Psoas muscle (tissue), 8 donors: ENCODE data around the gene MOB3C. TPM values are rescaled to one million over a fixed set of nuclear protein-coding genes. Genes with fewer than 3 reads are reported as not detected.

Source experiments
- ATAC-seq, 4 donors: fragments of 200-7000 bp; cut with Tn5 transposase; one replicate each; pipeline ENCODE4 v1.9.1; 2020; ENCODE audit warnings: moderate library complexity in 3 of 4, mild to moderate bottlenecking in 2 of 4
- DNase-seq, 2 donors: peaks; one replicate each; pipeline ENCODE4 v3.0.0-alpha.2; 2020
- H3K27ac ChIP-seq: fragments of 200-600 bp; one replicate; pipeline ENCODE4 v1.8.0; 2022
- H3K27me3 ChIP-seq, 3 donors: fragments of 200-600 bp in 1 of 3; one replicate each; pipeline versions ENCODE4 v1.6.1 to v1.8.0; 2013 to 2022; ENCODE audit warnings: low read length in 2 of 3, mild to moderate bottlenecking in 2 of 3, moderate library complexity in 1 of 3; ENCODE audit not compliant: insufficient read depth in 3 of 3
- H3K36me3 ChIP-seq, 2 donors: fragments of 200-600 bp in 1 of 2; one replicate each; pipeline versions ENCODE4 v1.6.1 to v1.8.0; 2013 to 2022; ENCODE audit warnings: low read depth in 1 of 2, mild to moderate bottlenecking in 1 of 2, moderate library complexity in 1 of 2; ENCODE audit not compliant: insufficient read depth in 1 of 2
- H3K4me1 ChIP-seq: fragments of 200-600 bp; one replicate; pipeline ENCODE4 v1.8.0; 2022
- H3K4me3 ChIP-seq: fragments of 200-600 bp; one replicate; pipeline ENCODE4 v1.8.0; 2022; ENCODE audit warnings: mild to moderate bottlenecking
- H3K9me3 ChIP-seq: fragments of 200-600 bp; one replicate; pipeline ENCODE4 v1.8.0; 2022
- CTCF ChIP-seq: fragments of 200-600 bp; IDR thresholded peaks from one replicate; pipeline ENCODE4 v1.8.0; 2022; ENCODE audit warnings: antibody characterized with exemption
- WGBS, 3 donors: extraction: QIAGEN DNeasy Blood & Tissue Kit; methylation state at CpG; one replicate each; pipeline versions ENCODE4 v1.1.6 to v1.1.7; 2013; 5-methylcytosine and 5-hydroxymethylcytosine counted together
- intact Hi-C, 2 donors: fragments of 100-400 bp; cut with DNase I; formaldehyde crosslinking; loops; one replicate each; pipeline versions ENCODE4 v1.11.0 to v1.14.2; 2022
- polyA plus RNA-seq, 3 donors: library from polyadenylated mRNA; stranded (reverse); fragments of 200-250 nt; gene quantifications; one replicate each; pipeline ENCODE4 v1.2.3, GENCODE V29; 2013
- total RNA-seq, 4 donors: library from RNA; stranded (reverse); fragmentation: NEBNext Ultra II Directional in 2 of 4; extraction: Animal tissue kit (Norgen Biotek cat#: 25700) in 2 of 4; gene quantifications; one replicate each; pipeline versions ENCODE4 v1.2.1 to v1.2.4, GENCODE V29; 2021 to 2023
- donor health status: healthy with polysubstance abuse.
- donor health status: DM: no; HTN: no; CAD: no; lungs with moderate emphysema.
- donor health status: Bipolar disorder and iron deficiency.
- donor health status: healthy.
- donor health status: DM: yes; HTN: yes; CAD: no.
- donor health status: DM: no; HTN: no; CAD: no.
- donor health status: DM: no; HTN: no; CAD: no.
- donor health status: DM: yes; HTN: yes; CAD: no.

Gene MOB3C
- total and polyA plus RNA-seq, 7 donors, result 8.7 to 36.3 (median 17.9) TPM

- no peak for TF ChIP-seq CTCF
- Histone ChIP-seq H3K36me3 (peaks cover 0 to 9% of the 10 kb centered on the region in 2 donors), H3K4me3 (peak overlapping the region; percentile 87), H3K4me1 (peaks cover 58% of the 10 kb centered on the region), H3K27me3 (no peaks in the 10 kb centered on the region), H3K9me3 (no peaks in the 10 kb centered on the region), H3K27ac (peak overlapping the region; percentile 94)
- intact Hi-C loops, result loop anchor here in 1 of 2 donors (5.0 kb wide), 1 partner anchor 52 kb away; the partner anchor contains the start of gene ATPAF1
- ATAC-seq (no peak), DNase-seq (no peak)
- WGBS, 3 donors, result 15 to 42% (median 23%) methylated on average over 3 of the region's 3 CpGs
Observed at GRCh38 chr1:46615735-46616134, 876 bp downstream of the MOB3C start.

- peak overlapping the region; percentile 94 for H3K27ac ChIP-seq
- peaks cover 60% of the 10 kb centered on the region for H3K4me1 ChIP-seq
- ATAC-seq, result no peak
- peak overlapping the region; percentile 87 for H3K4me3 ChIP-seq
- H3K36me3 ChIP-seq, result peaks cover 0 to 15% of the 10 kb centered on the region in 2 donors
- WGBS, 3 donors, result 91 to 95% (median 92%) methylated on average over 2 of the region's 2 CpGs
- no peak for TF ChIP-seq CTCF
- no peaks in the 10 kb centered on the region for H3K27me3 ChIP-seq
- no peak for DNase-seq
- H3K9me3 ChIP-seq, result no peaks in the 10 kb centered on the region
- intact Hi-C loops, result loop anchor here in 1 of 2 donors (5.0 kb wide), 1 partner anchor 52 kb away; the partner anchor contains the start of gene ATPAF1
Observed at GRCh38 chr1:46615088-46615487, 1.5 kb downstream of the MOB3C start.

GRCh38 chr1:46614604-46614984, 2.0 kb downstream of the MOB3C start:
- intact Hi-C loops, result no loop called here
- Histone ChIP-seq H3K27me3 (no peaks in the 10 kb centered on the region), H3K4me3 (peak overlapping the region; percentile 46), H3K4me1 (peaks cover 60% of the 10 kb centered on the region), H3K9me3 (no peaks in the 10 kb centered on the region), H3K36me3 (peaks cover 0 to 20% of the 10 kb centered on the region in 2 donors), H3K27ac (peak overlapping the region; percentile 94)
- TF ChIP-seq CTCF, result no peak
- DNase-seq (no peak), ATAC-seq (no peak)
- WGBS, 3 donors, result 55 to 67% (median 58%) methylated on average over 2 of the region's 2 CpGs

GRCh38 chr1:46613661-46614603, 2.7 kb downstream of the MOB3C start:
- no peaks in the 10 kb centered on the region for H3K9me3 ChIP-seq
- intact Hi-C loops, result no loop called here
- H3K4me1 ChIP-seq, result peaks cover 60% of the 10 kb centered on the region
- WGBS, 3 donors, result 2 to 4% (median 3%) methylated on average over 16 of the region's 16 CpGs
- H3K36me3 ChIP-seq, result peaks cover 0 to 26% of the 10 kb centered on the region in 2 donors
- peak; percentile 95 to 97 for DNase-seq
- H3K27me3 ChIP-seq, result no peaks in the 10 kb centered on the region
- peak overlapping the region; percentile 46 for H3K4me3 ChIP-seq
- ATAC-seq, result peak; percentile 70 to 78 (median 75)
- TF ChIP-seq CTCF, result no peak
- H3K27ac ChIP-seq, result peak overlapping the region; percentile 94
